Endothelial cell of umbilical vein (primary cell): ENCODE results near the gene KIAA0753.

Experiments used
- CTCF ChIP-seq, 2 donors: IDR thresholded peaks; 1 replicate in 1 of 2; 2 replicates in 1 of 2; pipeline ENCODE4 v1.5.1; 2011; ENCODE audit warnings: low read length in 2 of 2, mild to moderate bottlenecking in 2 of 2, moderate library complexity in 2 of 2, control low read depth in 1 of 2, inconsistent platforms in 1 of 2, low read depth in 1 of 2; ENCODE audit not compliant: insufficient read depth in 1 of 2; ENCODE audit errors: extremely low read depth in 1 of 2
- POLR2A ChIP-seq: IDR thresholded peaks from 2 replicates; pipeline ENCODE4 v1.6.1; 2012; ENCODE audit warnings: low read depth, mild to moderate bottlenecking, control low read depth, low read length

- TF ChIP-seq CTCF (IDR thresholded peaks at IDR 0.05; ENCODE audit: extremely low read depth in 1 of 2, insufficient read depth in 1 of 2, low read depth in 1 of 2, low read length in 2 of 2) = no peak
- no peak for TF ChIP-seq POLR2A
Measured at GRCh38 chr17:6569370-6570285, 70.9 kb downstream of the KIAA0753 start.
